ENCODE measurements around the gene APOO. TPM values are rescaled to one million over a fixed set of nuclear protein-coding genes. Genes with fewer than 3 reads are reported as not detected.

APOO gene
- 12.2 and 16.7 TPM in 2 replicates for total RNA-seq

GRCh38 chrX:23907498-23908218, at the start of gene APOO, which contains the start of gene CXorf58:
Gene APOO, minus strand, starts transcription at chrX:23907938. Its CDS starts 236 bp downstream, at chrX:23907702.
Gene CXorf58, plus strand, starts transcription at chrX:23908006. Its CDS starts 2,297 bp downstream, at chrX:23910303.

Other genes starting within 250 kb of the APOO start
- gene PRDX4, start 240.4 kb downstream of the APOO start, total RNA-seq: 270 and 279 TPM in 2 replicates
- gene ACOT9, start 164.7 kb downstream of the APOO start, total RNA-seq: 127 and 185 TPM in 2 replicates
- 408 and 688 TPM in 2 replicates for gene SAT1, start 124.8 kb downstream of the APOO start, total RNA-seq
- gene CXorf58, start 68 bp upstream of the APOO start, total RNA-seq: under 0.01 TPM in 1 of 2 replicates, not detected in the other
- 8.3 and 9.7 TPM in 2 replicates for gene KLHL15, start 119.2 kb upstream of the APOO start, total RNA-seq
- 383 and 440 TPM in 2 replicates for gene EIF2S3, start 147.0 kb upstream of the APOO start, total RNA-seq
- gene ZFX, start 241.8 kb upstream of the APOO start, total RNA-seq: 49.3 and 81.4 TPM in 2 replicates